Activated naive CD4-positive, alpha-beta T cell treated with anti-CD3 and anti-CD28 coated beads, Interleukin-2, amount 50 U/mL, for 16 hours (primary cell): ENCODE measurements around the gene MPRIP.

Experiments
- DNase-seq: peaks from one replicate; pipeline ENCODE4 v3.0.0-alpha.2; 2020

MPRIP gene

GRCh38 chr17:17072546-17072945, 30.3 kb downstream of the MPRIP start:
- DNase-seq, result no peak

- DNase-seq, result no peak
Observed at GRCh38 chr17:17073030-17073564, 30.8 kb downstream of the MPRIP start.

- DNase-seq, result no peak
Observed at GRCh38 chr17:17073581-17074403, 31.5 kb downstream of the MPRIP start.

- no peak for DNase-seq
Observed at GRCh38 chr17:17075125-17075781, 33.0 kb downstream of the MPRIP start.

- DNase-seq, result no peak
Observed at GRCh38 chr17:17076066-17076465, 33.8 kb downstream of the MPRIP start.

- no peak for DNase-seq
Observed at GRCh38 chr17:17077101-17077500, 34.8 kb downstream of the MPRIP start.

- no peak for DNase-seq
Observed at GRCh38 chr17:17077861-17078732, 35.8 kb downstream of the MPRIP start.

GRCh38 chr17:17078832-17079231, 36.6 kb downstream of the MPRIP start:
- no peak for DNase-seq

- no peak for DNase-seq
Observed at GRCh38 chr17:17079336-17079735, 37.1 kb downstream of the MPRIP start.

- DNase-seq, result no peak
Observed at GRCh38 chr17:17079761-17080160, 37.5 kb downstream of the MPRIP start.

GRCh38 chr17:17080181-17080631, 37.9 kb downstream of the MPRIP start:
- DNase-seq, result no peak

- DNase-seq, result no peak
Observed at GRCh38 chr17:17080781-17081180, 38.5 kb downstream of the MPRIP start.

- no peak for DNase-seq
Observed at GRCh38 chr17:17081304-17081940, 39.2 kb downstream of the MPRIP start.

- no peak for DNase-seq
Observed at GRCh38 chr17:17082878-17083277, 40.6 kb downstream of the MPRIP start.

- DNase-seq, result no peak
Observed at GRCh38 chr17:17084317-17084835, 42.1 kb downstream of the MPRIP start.

- no peak for DNase-seq
Observed at GRCh38 chr17:17084941-17085340, 42.7 kb downstream of the MPRIP start.

- DNase-seq, result no peak
Observed at GRCh38 chr17:17086585-17086984, 44.3 kb downstream of the MPRIP start.

GRCh38 chr17:17087424-17088015, 45.3 kb downstream of the MPRIP start:
- no peak for DNase-seq

- no peak for DNase-seq
Observed at GRCh38 chr17:17088086-17088485, 45.8 kb downstream of the MPRIP start.

- DNase-seq, result no peak
Observed at GRCh38 chr17:17088541-17089525, 46.6 kb downstream of the MPRIP start.
